ENCODE measurements around the gene CCL13.

Gene CCL13

DNA sequence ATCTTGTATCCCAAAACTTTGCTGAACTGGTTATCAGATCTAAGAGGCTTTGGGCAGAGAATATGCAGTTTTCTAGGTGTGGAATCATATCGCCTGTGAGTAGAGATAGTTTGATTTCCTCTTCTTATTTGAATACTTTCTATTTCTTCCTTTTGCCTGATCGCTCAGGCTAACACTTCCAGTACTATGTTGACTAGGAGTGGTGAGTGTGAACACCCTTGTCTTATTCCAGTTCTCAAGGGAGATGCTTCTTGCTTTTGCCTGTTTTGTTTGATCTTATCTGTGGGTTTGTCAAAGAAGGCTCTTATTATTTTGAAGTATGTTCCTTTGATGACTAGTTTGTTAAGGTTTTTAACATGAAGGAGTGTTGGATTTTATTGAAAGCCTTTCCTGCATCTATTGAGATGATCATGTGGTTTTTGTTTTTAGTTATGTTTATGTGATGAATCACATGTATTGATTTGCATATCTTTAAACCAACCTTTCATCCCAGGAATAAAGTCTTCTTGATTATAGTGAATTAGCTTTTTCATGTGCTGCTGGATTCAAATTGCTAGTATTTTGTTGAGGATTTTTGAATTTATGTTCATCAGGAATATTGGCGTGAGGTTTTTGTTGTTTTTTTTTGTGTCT is 17.0 kb upstream of the CCL13 start:
- no peaks in the 10 kb centered on the region for H3K27me3 ChIP-seq (ENCODE audit: control insufficient read depth, insufficient read depth, low read length)
- H3K36me3 ChIP-seq (ENCODE audit: control insufficient read depth, insufficient read depth, low read length) = no peaks in the 10 kb centered on the region
- H3K9me3 ChIP-seq (ENCODE audit: control insufficient read depth, low read length) = no peaks in the 10 kb centered on the region
- H3K9ac ChIP-seq (ENCODE audit: low read length) = no peak overlapping the region
- H3K4me3 ChIP-seq (ENCODE audit: low read length) = no peak overlapping the region
- H3K4me1 ChIP-seq (ENCODE audit: control insufficient read depth, insufficient read depth, low read length) = no peaks in the 10 kb centered on the region

DNA sequence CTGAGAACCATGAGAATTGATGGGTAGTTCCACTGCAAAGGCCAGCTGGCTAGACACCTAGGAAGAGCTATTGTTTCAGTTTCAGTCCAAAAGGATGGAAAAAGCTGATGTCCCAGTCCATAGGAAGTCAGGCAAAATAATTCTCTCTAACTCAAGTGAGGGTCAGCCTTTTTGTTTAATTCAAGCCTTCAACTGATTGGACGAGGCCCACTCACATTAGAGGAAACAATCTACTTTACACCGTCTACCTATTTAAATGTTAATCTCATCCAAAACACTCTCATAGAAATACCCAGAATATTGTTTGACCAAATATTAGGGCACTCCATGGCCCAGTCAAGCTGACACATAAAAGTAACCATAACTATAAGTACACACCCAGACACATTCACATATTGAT is 14.4 kb upstream of the CCL13 start:
- H3K27me3 ChIP-seq (ENCODE audit: control insufficient read depth, insufficient read depth, low read length) = no peaks in the 10 kb centered on the region
- no peak overlapping the region for H3K4me3 ChIP-seq (ENCODE audit: low read length)
- H3K9me3 ChIP-seq (ENCODE audit: control insufficient read depth, low read length) = no peaks in the 10 kb centered on the region
- no peaks in the 10 kb centered on the region for H3K36me3 ChIP-seq (ENCODE audit: control insufficient read depth, insufficient read depth, low read length)
- H3K9ac ChIP-seq (ENCODE audit: low read length) = no peak overlapping the region
- H3K4me1 ChIP-seq (ENCODE audit: control insufficient read depth, insufficient read depth, low read length) = no peaks in the 10 kb centered on the region

DNA sequence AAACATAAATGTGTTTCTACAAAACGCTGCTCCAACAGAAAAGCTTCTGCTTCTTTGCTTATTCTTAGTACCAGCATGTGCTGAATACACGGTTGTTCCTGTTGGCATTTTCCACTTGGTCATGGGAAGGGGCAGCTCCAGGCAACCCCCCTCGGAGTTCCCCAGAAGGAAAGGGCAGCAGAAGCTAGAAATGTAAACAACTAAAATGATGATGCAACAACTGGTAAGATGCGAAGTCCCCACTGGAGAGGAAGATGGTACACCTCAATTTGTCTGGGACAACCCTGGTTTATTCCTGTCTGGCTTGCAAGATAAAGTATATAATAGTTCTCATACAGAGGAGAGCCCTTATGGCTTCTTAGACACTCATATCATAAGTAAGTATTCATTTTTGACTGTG is 9.2 kb upstream of the CCL13 start:
- Histone ChIP-seq H3K9me3 (ENCODE audit: control insufficient read depth, low read length) (no peaks in the 10 kb centered on the region), H3K9ac (ENCODE audit: low read length) (no peak overlapping the region), H3K27me3 (ENCODE audit: control insufficient read depth, insufficient read depth, low read length) (no peaks in the 10 kb centered on the region), H3K4me3 (ENCODE audit: low read length) (no peak overlapping the region), H3K36me3 (ENCODE audit: control insufficient read depth, insufficient read depth, low read length) (no peaks in the 10 kb centered on the region), H3K4me1 (ENCODE audit: control insufficient read depth, insufficient read depth, low read length) (no peaks in the 10 kb centered on the region)

DNA sequence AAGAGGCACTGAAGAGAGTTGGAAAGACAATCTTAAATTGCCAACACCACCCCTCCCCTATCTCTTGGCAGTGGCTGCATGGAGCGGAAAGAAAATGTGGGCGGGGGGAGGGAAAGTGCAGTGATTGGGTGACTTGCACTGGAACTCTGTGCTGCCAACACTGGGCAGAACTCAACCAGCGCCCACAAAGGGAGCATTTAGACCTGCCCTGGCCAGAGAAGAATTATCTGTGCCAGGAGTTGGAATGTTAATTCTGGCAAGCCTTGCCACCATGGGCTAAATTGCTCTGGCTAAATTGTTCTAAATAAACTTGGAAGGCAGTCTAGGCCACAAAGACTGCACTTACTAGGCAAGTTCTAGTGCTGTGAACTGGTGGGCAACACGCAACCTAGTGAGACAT is 6.5 kb upstream of the CCL13 start:
- H3K27me3 ChIP-seq (ENCODE audit: control insufficient read depth, insufficient read depth, low read length) = no peaks in the 10 kb centered on the region

DNA sequence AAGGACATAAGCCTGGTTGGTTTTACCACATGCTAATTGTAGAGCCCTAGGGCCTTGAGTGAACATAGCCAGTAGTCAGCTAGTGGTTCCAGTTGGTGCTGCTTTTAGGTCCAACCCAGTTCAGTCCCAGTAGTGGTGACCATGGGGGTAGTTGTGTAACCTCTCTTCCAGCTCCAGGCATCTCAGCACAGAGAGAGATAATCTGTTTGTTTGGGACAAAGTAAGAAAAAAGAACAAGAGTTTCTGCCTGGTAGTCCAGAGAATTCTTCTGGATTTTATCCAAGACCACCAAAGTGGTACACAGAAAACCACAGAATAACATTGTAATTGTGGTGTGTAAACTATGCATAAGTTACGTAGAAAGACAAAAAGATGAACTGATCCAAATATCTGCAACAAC is 5.2 kb upstream of the CCL13 start:
- H3K4me1 ChIP-seq (ENCODE audit: control insufficient read depth, insufficient read depth, low read length) = no peaks in the 10 kb centered on the region
- H3K9me3 ChIP-seq (ENCODE audit: control insufficient read depth, low read length) = no peaks in the 10 kb centered on the region
- H3K27me3 ChIP-seq (ENCODE audit: control insufficient read depth, insufficient read depth, low read length) = no peaks in the 10 kb centered on the region
- no peak overlapping the region for H3K4me3 ChIP-seq (ENCODE audit: low read length)
- no peak overlapping the region for H3K9ac ChIP-seq (ENCODE audit: low read length)
- H3K36me3 ChIP-seq (ENCODE audit: control insufficient read depth, insufficient read depth, low read length) = no peaks in the 10 kb centered on the region

More for the DNA sequence above, 6.5 kb upstream of the CCL13 start:
- Histone ChIP-seq H3K4me1 (ENCODE audit: control insufficient read depth, insufficient read depth, low read length) (no peaks in the 10 kb centered on the region), H3K36me3 (ENCODE audit: control insufficient read depth, insufficient read depth, low read length) (no peaks in the 10 kb centered on the region), H3K9me3 (ENCODE audit: control insufficient read depth, low read length) (no peaks in the 10 kb centered on the region), H3K9ac (ENCODE audit: low read length) (no peak overlapping the region), H3K4me3 (ENCODE audit: low read length) (no peak overlapping the region)

DNA sequence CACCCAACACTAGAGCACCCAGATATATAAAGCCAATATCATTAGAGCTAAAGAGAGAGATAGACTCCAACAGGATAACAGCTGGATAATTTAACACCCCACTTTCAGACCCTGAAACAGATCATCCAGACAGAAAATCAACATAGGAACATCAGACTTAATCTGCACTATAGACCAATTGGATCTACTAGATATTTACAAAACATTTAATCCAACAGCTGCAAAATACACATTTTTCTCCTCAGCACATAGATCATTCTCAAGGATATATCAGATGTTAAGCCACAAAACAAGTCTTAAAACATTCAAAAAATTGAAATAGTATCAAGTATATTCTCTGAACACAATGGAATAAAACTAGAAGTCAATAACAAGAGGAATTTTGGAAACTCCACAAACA is 4.1 kb upstream of the CCL13 start:
- Histone ChIP-seq H3K36me3 (ENCODE audit: control insufficient read depth, insufficient read depth, low read length) (no peaks in the 10 kb centered on the region), H3K4me3 (ENCODE audit: low read length) (no peak overlapping the region), H3K9me3 (ENCODE audit: control insufficient read depth, low read length) (no peaks in the 10 kb centered on the region), H3K4me1 (ENCODE audit: control insufficient read depth, insufficient read depth, low read length) (no peaks in the 10 kb centered on the region), H3K27me3 (ENCODE audit: control insufficient read depth, insufficient read depth, low read length) (no peaks in the 10 kb centered on the region), H3K9ac (ENCODE audit: low read length) (no peak overlapping the region)

DNA sequence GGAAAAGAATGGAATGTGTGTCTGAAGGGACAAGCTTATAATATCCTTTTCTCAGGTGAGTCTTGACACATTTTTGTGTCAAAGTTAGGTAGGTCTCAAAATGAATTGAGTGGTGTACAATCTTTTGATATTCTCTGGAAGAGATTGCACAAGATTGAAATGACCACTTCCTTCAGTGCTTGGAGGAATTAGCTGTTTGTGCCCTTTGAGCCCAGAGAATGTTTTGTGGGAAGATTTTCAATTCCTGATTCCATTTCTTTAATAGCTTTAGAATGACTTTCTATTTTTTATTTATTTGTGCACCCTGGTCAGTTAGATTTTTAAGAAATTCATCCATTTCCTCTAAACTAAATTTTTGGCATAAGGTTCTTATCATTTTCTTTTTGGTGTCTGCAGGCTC is 1.6 kb upstream of the CCL13 start:
- H3K27me3 ChIP-seq (ENCODE audit: control insufficient read depth, insufficient read depth, low read length) = no peaks in the 10 kb centered on the region
- H3K4me3 ChIP-seq (ENCODE audit: low read length) = no peak overlapping the region
- no peaks in the 10 kb centered on the region for H3K9me3 ChIP-seq (ENCODE audit: control insufficient read depth, low read length)
- H3K36me3 ChIP-seq (ENCODE audit: control insufficient read depth, insufficient read depth, low read length) = no peaks in the 10 kb centered on the region
- H3K4me1 ChIP-seq (ENCODE audit: control insufficient read depth, insufficient read depth, low read length) = no peaks in the 10 kb centered on the region
- H3K9ac ChIP-seq (ENCODE audit: low read length) = no peak overlapping the region

DNA sequence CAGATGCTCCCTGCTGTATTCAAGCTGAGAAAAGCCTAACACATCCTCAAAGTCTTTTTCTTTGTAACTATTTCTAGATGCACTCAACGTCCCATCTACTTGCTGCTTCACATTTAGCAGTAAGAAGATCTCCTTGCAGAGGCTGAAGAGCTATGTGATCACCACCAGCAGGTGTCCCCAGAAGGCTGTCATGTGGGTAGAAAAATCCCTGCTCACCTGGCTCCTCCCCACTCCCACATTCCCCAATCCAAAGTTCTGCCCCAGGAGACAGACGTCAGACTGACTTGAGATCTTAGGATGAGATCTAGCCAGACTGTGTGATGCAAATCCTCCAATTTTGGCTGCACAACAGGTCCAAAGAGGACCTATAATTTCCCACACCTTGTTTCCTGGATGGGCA is 1.1 kb downstream of the CCL13 start:
- Histone ChIP-seq H3K9me3 (ENCODE audit: control insufficient read depth, low read length) (no peaks in the 10 kb centered on the region), H3K9ac (ENCODE audit: low read length) (no peak overlapping the region), H3K36me3 (ENCODE audit: control insufficient read depth, insufficient read depth, low read length) (no peaks in the 10 kb centered on the region), H3K4me3 (ENCODE audit: low read length) (no peak overlapping the region), H3K27me3 (ENCODE audit: control insufficient read depth, insufficient read depth, low read length) (no peaks in the 10 kb centered on the region), H3K4me1 (ENCODE audit: control insufficient read depth, insufficient read depth, low read length) (no peaks in the 10 kb centered on the region)

DNA sequence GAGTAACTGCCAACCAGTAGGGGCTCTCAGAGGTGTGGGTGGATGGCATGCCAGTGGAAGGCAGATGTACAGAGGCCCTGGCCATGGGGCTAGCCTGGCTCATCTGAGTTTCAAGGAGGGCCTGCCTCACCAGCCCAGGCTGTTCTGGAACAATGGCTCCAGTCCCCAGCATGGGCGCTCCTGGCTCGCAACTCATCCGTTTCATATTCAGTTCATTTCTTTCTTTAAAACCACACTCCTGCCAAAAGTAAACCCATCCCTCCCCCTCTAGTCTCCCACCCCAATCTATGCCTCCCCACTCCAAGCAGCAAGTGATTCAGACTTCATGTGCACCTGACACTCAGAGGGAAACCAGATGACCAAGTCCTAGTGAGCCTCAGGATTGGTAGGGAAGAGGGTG is 2.4 kb downstream of the CCL13 start:
- Histone ChIP-seq H3K9ac (ENCODE audit: low read length) (no peak overlapping the region), H3K9me3 (ENCODE audit: control insufficient read depth, low read length) (no peaks in the 10 kb centered on the region), H3K4me1 (ENCODE audit: control insufficient read depth, insufficient read depth, low read length) (no peaks in the 10 kb centered on the region), H3K27me3 (ENCODE audit: control insufficient read depth, insufficient read depth, low read length) (no peaks in the 10 kb centered on the region), H3K4me3 (ENCODE audit: low read length) (no peak overlapping the region), H3K36me3 (ENCODE audit: control insufficient read depth, insufficient read depth, low read length) (no peaks in the 10 kb centered on the region)

DNA sequence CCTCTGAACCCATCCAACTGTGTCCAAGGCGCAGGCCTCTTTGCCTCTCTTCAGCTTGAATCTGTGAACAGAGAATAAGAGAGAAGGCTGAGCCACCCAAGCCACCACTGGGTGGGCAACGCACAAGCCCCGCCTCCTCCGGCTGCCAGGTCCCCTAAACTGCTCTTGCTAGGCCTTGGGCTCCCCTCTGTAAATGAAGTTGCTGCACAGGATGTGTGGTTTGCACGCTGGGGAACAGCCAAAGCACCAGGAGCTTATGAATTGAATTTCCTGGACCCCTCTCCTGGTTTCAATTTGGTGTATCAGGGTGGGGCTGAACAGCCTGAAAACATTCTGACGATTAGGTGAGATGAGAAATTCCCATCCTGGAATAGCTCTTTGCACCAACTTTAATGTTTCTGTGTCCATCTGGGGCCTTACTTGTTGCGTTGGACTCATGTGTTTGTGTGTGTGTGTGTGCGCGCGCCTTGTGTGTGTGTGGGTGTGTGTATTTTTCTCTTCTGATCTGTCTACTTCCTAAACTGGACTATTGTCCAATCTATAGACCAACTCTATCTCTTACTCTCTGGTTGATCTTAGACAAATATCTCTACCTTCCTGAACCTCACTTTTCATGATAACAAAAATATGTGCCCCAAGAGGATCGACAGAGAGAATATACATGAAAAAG is 4.5 kb downstream of the CCL13 start:
- no peaks in the 10 kb centered on the region for H3K9me3 ChIP-seq (ENCODE audit: control insufficient read depth, low read length)
- no peaks in the 10 kb centered on the region for H3K36me3 ChIP-seq (ENCODE audit: control insufficient read depth, insufficient read depth, low read length)
- H3K4me1 ChIP-seq (ENCODE audit: control insufficient read depth, insufficient read depth, low read length) = no peaks in the 10 kb centered on the region
- H3K4me3 ChIP-seq (ENCODE audit: low read length) = no peak overlapping the region
- no peak overlapping the region for H3K9ac ChIP-seq (ENCODE audit: low read length)
- no peaks in the 10 kb centered on the region for H3K27me3 ChIP-seq (ENCODE audit: control insufficient read depth, insufficient read depth, low read length)

DNA sequence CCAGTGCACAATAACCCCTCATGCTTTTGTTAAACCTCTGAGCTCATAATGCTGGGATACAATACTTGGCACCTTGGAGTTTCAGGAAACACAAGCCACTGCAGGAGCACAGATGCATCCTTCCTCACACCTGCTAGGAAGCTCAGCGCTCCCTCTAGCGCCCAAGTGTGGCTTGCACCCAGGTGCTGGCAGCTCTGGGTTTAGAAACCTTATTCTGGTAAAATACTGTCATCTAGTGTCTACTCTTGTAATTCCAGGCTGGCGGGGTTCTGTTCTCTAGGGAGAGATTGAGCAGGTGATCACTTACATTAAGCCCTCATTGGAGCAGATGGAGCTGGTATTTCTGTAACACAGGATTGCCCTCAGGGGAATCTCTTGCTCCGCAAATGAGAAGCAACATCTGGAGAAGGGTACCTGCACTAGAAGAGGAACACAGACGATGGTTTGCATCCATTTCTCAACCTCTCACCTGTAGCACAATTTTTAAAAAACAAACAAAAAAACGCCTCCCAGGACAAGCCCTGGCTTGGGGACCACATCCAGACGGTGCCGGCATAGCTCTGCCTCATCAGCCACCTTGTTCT is 5.3 kb downstream of the CCL13 start:
- Histone ChIP-seq H3K36me3 (ENCODE audit: control insufficient read depth, insufficient read depth, low read length) (no peaks in the 10 kb centered on the region), H3K9me3 (ENCODE audit: control insufficient read depth, low read length) (no peaks in the 10 kb centered on the region), H3K4me1 (ENCODE audit: control insufficient read depth, insufficient read depth, low read length) (no peaks in the 10 kb centered on the region), H3K27me3 (ENCODE audit: control insufficient read depth, insufficient read depth, low read length) (no peaks in the 10 kb centered on the region), H3K4me3 (ENCODE audit: low read length) (no peak overlapping the region), H3K9ac (ENCODE audit: low read length) (no peak overlapping the region)

DNA sequence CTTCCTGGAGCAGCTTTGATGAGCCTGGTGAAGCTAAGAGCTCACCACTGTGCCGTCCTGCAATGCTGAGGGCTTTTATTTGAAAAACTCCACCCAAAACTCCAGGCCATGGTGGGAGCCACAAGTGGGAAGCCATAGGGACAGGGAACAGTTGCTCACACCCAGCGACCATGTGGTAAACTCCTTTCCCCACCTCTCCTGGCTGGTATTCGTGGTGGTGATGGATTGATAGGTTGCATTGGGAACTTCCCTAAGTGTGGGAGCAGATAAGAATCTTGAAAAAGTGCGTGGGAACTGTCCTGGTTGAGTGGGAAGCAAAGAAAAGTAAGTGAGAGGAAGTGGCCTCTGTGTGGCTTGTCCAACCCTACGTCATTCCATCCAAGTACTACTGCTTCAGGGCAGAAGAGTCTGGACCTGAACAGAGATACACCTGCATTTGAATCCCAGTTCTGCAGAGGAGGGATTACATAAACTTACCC is 6.9 kb downstream of the CCL13 start, which contains the start of gene CCL1:
CCL1 (minus strand) TSS at position 51 of the 479 bp plus-strand sequence. CDS start 72 bp downstream, outside the sequence.
- no peaks in the 10 kb centered on the region for H3K36me3 ChIP-seq (ENCODE audit: control insufficient read depth, insufficient read depth, low read length)
- H3K27me3 ChIP-seq (ENCODE audit: control insufficient read depth, insufficient read depth, low read length) = no peaks in the 10 kb centered on the region
- no peak within 1 kb of the TSS for H3K9ac ChIP-seq (ENCODE audit: low read length)
- H3K9me3 ChIP-seq (ENCODE audit: control insufficient read depth, low read length) = no peaks in the 10 kb centered on the region
- H3K4me1 ChIP-seq (ENCODE audit: control insufficient read depth, insufficient read depth, low read length) = no peaks in the 10 kb centered on the region
- no peak within 1 kb of the TSS for H3K4me3 ChIP-seq (ENCODE audit: low read length)
